Muscle of leg (tissue), 11 donors: ENCODE measurements around the gene PARVB. TPM values are rescaled to one million over a fixed set of nuclear protein-coding genes. Genes with fewer than 3 reads are reported as not detected.
A peak's percentile ranks its signal among the peaks of the same experiment; 100 is the strongest.

Source experiments
- DNase-seq: peaks from one replicate; pipeline ENCODE4 v3.0.0; 2013
- H3K27ac ChIP-seq: one replicate; pipeline ENCODE4 v1.5.1; 2013; ENCODE audit warnings: mild to moderate bottlenecking, low read length, control low read depth
- H3K27me3 ChIP-seq: one replicate; pipeline ENCODE4 v1.6.1; 2013; ENCODE audit warnings: low read length; ENCODE audit not compliant: control insufficient read depth, insufficient read depth
- H3K36me3 ChIP-seq: one replicate; pipeline ENCODE4 v1.6.1; 2013; ENCODE audit warnings: low read length; ENCODE audit not compliant: control insufficient read depth, insufficient read depth
- H3K4me1 ChIP-seq: one replicate; pipeline ENCODE4 v1.6.1; 2013; ENCODE audit warnings: low read length; ENCODE audit not compliant: control insufficient read depth, insufficient read depth
- H3K4me3 ChIP-seq: one replicate; pipeline ENCODE4 v1.5.1; 2013; ENCODE audit warnings: low read length, control low read depth
- H3K9me3 ChIP-seq: replicated peaks from 2 replicates; pipeline ENCODE4 v1.6.1; 2013; ENCODE audit warnings: low read depth, low read length; ENCODE audit not compliant: control insufficient read depth
- WGBS: methylation state at CpG from one replicate; pipeline ENCODE4 v1.1.5; 2013; ENCODE audit warnings: missing lambda C conversion rate; ENCODE audit not compliant: insufficient coverage; 5-methylcytosine and 5-hydroxymethylcytosine counted together
- polyA plus RNA-seq, 8 donors: library from polyadenylated mRNA; unstranded; fragments of 120-200 nt; gene quantifications; one replicate each; pipeline versions ENCODE4 v1.2.1 to v1.2.3, GENCODE V29; 2013; ENCODE audit warnings: inconsistent platforms in 1 of 8, low replicate concordance in 1 of 8; ENCODE audit not compliant: insufficient read length in 8 of 8, insufficient read depth in 1 of 8
- total RNA-seq: library from RNA; stranded (reverse); fragments of 120-200 nt; gene quantifications from one replicate; pipeline ENCODE4 v1.2.4, GENCODE V29; 2013

Gene PARVB
- total and polyA plus RNA-seq, 9 donors, result 31.5 to 52.0 (median 43.8) TPM

DNA sequence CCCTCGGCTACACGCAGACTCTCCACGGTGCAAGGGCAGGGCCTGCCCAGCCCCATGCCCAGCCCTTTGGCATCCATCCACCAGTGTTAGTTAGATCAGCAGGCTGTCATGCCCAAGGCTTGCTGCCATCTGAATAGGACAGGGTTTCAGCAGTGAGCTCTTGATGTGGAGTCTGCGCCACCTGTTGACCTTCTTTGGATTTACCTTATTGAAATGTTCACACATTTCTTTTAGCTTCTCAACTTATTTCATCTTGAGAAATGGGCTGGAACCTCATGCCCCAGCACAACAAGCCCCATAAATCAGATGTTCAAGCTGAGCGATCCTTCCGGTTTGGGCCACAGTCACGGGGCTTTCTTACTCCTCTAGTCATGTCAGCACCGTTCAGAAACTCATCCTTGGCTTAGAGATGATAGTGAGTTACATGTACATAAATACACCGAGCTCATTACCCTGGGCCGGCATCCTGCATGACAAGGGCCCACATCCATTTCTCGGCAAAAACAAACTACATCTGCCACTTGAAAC is 61.7 kb downstream of the PARVB start:
- peaks cover 20% of the 10 kb centered on the region for H3K36me3 ChIP-seq
- H3K27ac ChIP-seq, result peak overlapping the region; percentile 71
- WGBS, result 52% methylated on average over 6 of the region's 11 CpGs
- peaks cover 16% of the 10 kb centered on the region for H3K9me3 ChIP-seq
- DNase-seq, result no peak
- H3K4me1 ChIP-seq, result peaks cover 53% of the 10 kb centered on the region
- no peak overlapping the region for H3K4me3 ChIP-seq
- no peaks in the 10 kb centered on the region for H3K27me3 ChIP-seq

- WGBS, result 25% methylated on average over 4 of the region's 17 CpGs
- peaks cover 49% of the 10 kb centered on the region for H3K4me1 ChIP-seq
- H3K27ac ChIP-seq, result peak overlapping the region; percentile 71
- H3K36me3 ChIP-seq, result peaks cover 20% of the 10 kb centered on the region
- DNase-seq, result peak; percentile 96
- no peaks in the 10 kb centered on the region for H3K27me3 ChIP-seq
- peaks cover 16% of the 10 kb centered on the region for H3K9me3 ChIP-seq
- H3K4me3 ChIP-seq, result no peak overlapping the region
Measured at GRCh38 chr22:44086271-44087088, 62.4 kb downstream of the PARVB start.

GRCh38 chr22:44087089-44087430 is 63.0 kb downstream of the PARVB start:
- peaks cover 16% of the 10 kb centered on the region for H3K9me3 ChIP-seq
- peak overlapping the region; percentile 71 for H3K27ac ChIP-seq
- H3K4me1 ChIP-seq, result peaks cover 47% of the 10 kb centered on the region
- no peaks in the 10 kb centered on the region for H3K27me3 ChIP-seq
- 60% methylated on average over 3 of the region's 4 CpGs for WGBS
- DNase-seq, result no peak
- peaks cover 17% of the 10 kb centered on the region for H3K36me3 ChIP-seq
- H3K4me3 ChIP-seq, result no peak overlapping the region

GRCh38 chr22:44088976-44089570 is 65.0 kb downstream of the PARVB start:
- H3K27me3 ChIP-seq, result no peaks in the 10 kb centered on the region
- 67% methylated on average over 16 of the region's 17 CpGs for WGBS
- H3K36me3 ChIP-seq, result peaks cover 9% of the 10 kb centered on the region
- H3K27ac ChIP-seq, result no peak overlapping the region
- H3K9me3 ChIP-seq, result peaks cover 12% of the 10 kb centered on the region
- H3K4me3 ChIP-seq, result no peak overlapping the region
- H3K4me1 ChIP-seq, result peaks cover 45% of the 10 kb centered on the region
- DNase-seq, result peak; percentile 66

- Histone ChIP-seq H3K27ac (no peak overlapping the region), H3K36me3 (peaks cover 11% of the 10 kb centered on the region), H3K27me3 (no peaks in the 10 kb centered on the region), H3K4me3 (no peak overlapping the region), H3K4me1 (peaks cover 45% of the 10 kb centered on the region), H3K9me3 (peaks cover 3% of the 10 kb centered on the region)
- no peak for DNase-seq
- WGBS, result 73% methylated on average over 9 of the region's 15 CpGs
Measured at GRCh38 chr22:44089717-44090570, 65.8 kb downstream of the PARVB start.

- DNase-seq, result no peak
- H3K27ac ChIP-seq, result no peak overlapping the region
- no peak overlapping the region for H3K4me3 ChIP-seq
- no peaks in the 10 kb centered on the region for H3K27me3 ChIP-seq
- peaks cover 41% of the 10 kb centered on the region for H3K4me1 ChIP-seq
- no peaks in the 10 kb centered on the region for H3K9me3 ChIP-seq
- WGBS, result 40% methylated on average over 7 of the region's 9 CpGs
- H3K36me3 ChIP-seq, result peaks cover 15% of the 10 kb centered on the region
Measured at GRCh38 chr22:44090571-44090905, 66.4 kb downstream of the PARVB start.

- no peak for DNase-seq
- H3K9me3 ChIP-seq, result no peaks in the 10 kb centered on the region
- H3K4me1 ChIP-seq, result peaks cover 35% of the 10 kb centered on the region
- H3K4me3 ChIP-seq, result no peak overlapping the region
- no peaks in the 10 kb centered on the region for H3K27me3 ChIP-seq
- no peak overlapping the region for H3K27ac ChIP-seq
- peaks cover 20% of the 10 kb centered on the region for H3K36me3 ChIP-seq
- WGBS, result 84% methylated on average over 8 of the region's 14 CpGs
Measured at GRCh38 chr22:44091021-44091721, 67.1 kb downstream of the PARVB start.

DNA sequence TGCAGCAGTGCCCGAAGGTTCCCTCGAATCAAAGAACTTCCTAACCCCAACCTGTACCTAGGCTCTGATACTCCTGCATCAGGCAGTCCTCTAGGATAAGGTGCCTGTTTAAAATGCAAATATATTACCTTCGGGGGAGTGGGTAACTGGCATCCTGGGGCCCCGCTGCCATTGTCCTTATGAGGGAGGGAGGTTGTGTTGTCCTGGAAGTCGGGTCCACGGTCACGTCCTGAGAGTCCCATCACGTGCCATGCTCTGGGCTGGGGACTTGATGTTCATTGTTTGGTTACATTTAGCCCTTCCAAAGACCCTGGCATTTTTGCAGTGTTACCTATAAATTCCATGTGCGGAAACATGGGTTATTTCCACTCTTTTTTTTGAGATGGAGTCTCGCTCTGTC is 67.6 kb downstream of the PARVB start:
- Histone ChIP-seq H3K4me3 (no peak overlapping the region), H3K4me1 (peaks cover 29% of the 10 kb centered on the region), H3K27ac (no peak overlapping the region), H3K36me3 (peaks cover 25% of the 10 kb centered on the region), H3K9me3 (no peaks in the 10 kb centered on the region), H3K27me3 (no peaks in the 10 kb centered on the region)
- 98% methylated on average over 8 of the region's 10 CpGs for WGBS
- no peak for DNase-seq

DNA sequence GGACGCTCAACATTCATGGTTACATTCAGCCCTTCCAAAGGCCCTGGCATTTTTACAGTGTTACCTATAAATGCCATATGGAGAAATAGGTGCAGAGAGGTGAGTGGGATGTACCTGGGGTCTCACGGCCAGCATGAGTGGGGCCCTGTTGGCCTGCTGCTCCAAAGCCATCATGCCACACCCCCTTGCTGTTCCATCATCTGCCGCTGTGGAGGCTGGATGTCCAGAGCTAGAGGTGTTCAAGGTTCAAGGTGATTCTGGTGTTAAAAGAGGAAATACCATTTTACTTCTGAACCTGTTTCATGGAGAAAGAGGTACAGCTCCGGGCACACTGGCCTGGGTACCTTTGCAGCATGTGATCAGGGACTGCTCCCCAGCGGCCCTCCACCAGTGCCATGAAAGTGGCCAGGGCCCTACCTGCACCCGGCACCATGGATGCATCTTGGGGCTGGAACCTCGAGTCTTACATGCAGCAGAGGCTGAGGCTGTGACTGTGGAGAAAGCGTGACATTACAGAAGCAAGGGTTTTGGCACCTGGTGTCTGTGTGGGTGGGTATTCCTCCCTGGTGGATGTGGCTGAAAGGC is 68.6 kb downstream of the PARVB start:
- no peak for DNase-seq
- Histone ChIP-seq H3K36me3 (peaks cover 31% of the 10 kb centered on the region), H3K4me3 (no peak overlapping the region), H3K27ac (no peak overlapping the region), H3K4me1 (peaks cover 23% of the 10 kb centered on the region), H3K9me3 (no peaks in the 10 kb centered on the region), H3K27me3 (no peaks in the 10 kb centered on the region)
- 77% methylated on average over 4 of the region's 8 CpGs for WGBS
